GM21360 (cell line): ENCODE data around the gene FZD2.
"Not testable (repeated sequence)": the region's sequence is repeated elsewhere in the genome, so short reads cannot be mapped to it uniquely, and the experiment has no call there.

Source experiments
- ATAC-seq: cut with Tn5 transposase; IDR thresholded peaks from one replicate; pipeline ENCODE4 v1.9.1; 2021; ENCODE audit warnings: mild to moderate bottlenecking, moderate library complexity; ENCODE audit not compliant: unreplicated experiment

Gene FZD2

GRCh38 chr17:44546671-44547606 is 10.3 kb upstream of the FZD2 start:
- no peak for ATAC-seq

DNA sequence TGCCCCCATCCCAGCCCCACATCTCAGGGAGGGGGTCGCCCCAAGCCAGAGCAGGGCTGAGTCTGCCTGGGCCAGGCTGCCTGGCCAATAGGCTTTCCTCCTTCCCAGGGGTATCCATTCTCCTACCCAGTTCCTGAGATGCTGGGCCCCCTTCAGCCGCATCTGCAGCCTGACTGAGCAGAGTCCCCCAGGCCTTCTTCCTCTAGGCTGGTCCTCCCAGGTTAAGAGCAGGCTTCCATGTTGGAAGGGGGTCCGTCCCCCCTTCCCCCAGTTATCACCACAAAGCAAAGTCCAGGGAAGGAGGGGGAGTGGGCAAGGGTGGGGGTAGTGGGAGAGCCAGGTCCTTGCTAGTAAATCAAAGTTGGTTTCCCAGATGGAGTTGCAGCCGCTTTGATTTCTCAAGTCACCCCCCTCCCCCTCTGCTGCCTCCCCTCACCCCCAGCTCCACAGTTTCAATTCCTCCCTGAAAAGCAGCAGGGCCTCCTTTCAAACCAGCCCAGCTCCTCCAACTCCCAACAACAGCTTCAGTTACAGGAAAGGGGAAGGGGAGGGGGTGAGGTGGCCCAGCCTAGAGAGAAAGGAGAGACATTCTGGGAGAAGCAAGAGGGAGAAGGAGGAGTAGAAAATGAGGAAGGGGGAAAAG is 9.5 kb upstream of the FZD2 start:
- no peak for ATAC-seq

DNA sequence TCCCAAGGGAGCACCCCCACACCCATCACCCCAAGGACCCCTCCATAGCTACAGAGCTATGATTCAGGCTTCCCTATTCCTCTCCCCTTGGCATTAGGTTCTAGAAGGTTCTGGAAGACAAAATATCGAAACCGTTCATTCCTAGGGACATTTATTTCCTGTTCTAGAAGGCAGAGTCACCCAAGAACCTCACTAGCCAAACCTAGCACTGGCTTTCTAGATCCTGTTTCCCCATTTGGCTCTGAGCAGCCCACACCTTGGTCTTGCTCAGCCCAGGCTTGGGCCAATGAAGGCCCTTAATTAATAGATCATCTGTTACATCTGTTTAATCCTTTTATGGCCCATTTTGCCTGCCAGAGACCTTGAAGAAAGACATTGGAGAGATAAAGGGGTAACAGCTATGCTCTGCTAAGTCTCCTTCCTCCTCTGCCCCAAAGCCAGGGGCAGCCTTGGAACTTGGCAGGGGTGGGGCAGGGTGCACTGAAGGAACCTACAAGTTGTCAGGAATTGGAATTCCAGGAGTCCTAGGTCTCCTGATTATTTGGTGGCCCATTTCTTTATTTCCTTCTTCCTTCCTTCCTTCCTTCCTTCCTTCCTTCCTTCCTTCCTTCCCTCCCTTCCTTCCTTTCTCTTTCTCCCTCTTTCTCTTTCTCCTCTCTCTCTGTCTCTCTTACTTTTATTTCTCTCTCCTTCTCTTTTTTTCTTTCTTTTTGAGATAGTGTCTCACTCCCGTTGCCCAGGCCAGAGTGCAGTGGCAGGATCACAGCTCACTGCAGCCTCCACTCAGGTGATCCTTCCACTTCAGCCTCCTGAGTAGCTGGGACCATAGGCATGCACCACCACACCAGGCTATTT is 8.7 kb upstream of the FZD2 start:
- ATAC-seq, result no peak

- no peak for ATAC-seq
Measured at GRCh38 chr17:44549686-44550085, 7.6 kb upstream of the FZD2 start.

DNA sequence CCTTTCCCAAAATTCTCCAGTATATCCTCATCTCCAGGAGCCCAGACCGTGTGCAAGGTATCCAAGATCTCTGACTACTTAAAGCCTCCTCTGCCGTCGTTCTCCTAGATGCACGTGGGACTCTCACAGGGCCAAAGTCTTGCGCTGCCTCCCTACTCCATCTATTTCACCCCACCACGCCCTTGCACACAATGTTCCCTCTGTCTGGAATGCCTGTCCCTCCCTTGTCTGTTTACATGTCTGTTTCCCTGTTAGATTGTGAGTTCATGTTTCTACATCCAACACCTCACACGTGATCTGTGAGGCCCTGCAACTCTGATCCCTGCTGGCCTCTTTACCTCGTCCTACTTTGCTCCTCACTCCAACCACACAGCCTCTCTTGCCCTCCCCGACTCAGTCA is 4.9 kb upstream of the FZD2 start:
- ATAC-seq, result no peak

- ATAC-seq, result no peak
Measured at GRCh38 chr17:44555099-44555498, 2.2 kb upstream of the FZD2 start.

- no peak for ATAC-seq
Measured at GRCh38 chr17:44556166-44556831, 985 bp upstream of the FZD2 start.

DNA sequence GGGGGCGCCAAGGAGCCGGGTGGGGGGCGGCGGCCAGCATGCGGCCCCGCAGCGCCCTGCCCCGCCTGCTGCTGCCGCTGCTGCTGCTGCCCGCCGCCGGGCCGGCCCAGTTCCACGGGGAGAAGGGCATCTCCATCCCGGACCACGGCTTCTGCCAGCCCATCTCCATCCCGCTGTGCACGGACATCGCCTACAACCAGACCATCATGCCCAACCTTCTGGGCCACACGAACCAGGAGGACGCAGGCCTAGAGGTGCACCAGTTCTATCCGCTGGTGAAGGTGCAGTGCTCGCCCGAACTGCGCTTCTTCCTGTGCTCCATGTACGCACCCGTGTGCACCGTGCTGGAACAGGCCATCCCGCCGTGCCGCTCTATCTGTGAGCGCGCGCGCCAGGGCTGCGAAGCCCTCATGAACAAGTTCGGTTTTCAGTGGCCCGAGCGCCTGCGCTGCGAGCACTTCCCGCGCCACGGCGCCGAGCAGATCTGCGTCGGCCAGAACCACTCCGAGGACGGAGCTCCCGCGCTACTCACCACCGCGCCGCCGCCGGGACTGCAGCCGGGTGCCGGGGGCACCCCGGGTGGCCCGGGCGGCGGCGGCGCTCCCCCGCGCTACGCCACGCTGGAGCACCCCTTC is 484 bp downstream of the FZD2 start:
- ATAC-seq, result no peak

DNA sequence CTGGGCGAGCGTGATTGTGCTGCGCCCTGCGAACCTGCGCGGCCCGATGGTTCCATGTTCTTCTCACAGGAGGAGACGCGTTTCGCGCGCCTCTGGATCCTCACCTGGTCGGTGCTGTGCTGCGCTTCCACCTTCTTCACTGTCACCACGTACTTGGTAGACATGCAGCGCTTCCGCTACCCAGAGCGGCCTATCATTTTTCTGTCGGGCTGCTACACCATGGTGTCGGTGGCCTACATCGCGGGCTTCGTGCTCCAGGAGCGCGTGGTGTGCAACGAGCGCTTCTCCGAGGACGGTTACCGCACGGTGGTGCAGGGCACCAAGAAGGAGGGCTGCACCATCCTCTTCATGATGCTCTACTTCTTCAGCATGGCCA is 1.0 kb downstream of the FZD2 start:
- ATAC-seq, result no peak

DNA sequence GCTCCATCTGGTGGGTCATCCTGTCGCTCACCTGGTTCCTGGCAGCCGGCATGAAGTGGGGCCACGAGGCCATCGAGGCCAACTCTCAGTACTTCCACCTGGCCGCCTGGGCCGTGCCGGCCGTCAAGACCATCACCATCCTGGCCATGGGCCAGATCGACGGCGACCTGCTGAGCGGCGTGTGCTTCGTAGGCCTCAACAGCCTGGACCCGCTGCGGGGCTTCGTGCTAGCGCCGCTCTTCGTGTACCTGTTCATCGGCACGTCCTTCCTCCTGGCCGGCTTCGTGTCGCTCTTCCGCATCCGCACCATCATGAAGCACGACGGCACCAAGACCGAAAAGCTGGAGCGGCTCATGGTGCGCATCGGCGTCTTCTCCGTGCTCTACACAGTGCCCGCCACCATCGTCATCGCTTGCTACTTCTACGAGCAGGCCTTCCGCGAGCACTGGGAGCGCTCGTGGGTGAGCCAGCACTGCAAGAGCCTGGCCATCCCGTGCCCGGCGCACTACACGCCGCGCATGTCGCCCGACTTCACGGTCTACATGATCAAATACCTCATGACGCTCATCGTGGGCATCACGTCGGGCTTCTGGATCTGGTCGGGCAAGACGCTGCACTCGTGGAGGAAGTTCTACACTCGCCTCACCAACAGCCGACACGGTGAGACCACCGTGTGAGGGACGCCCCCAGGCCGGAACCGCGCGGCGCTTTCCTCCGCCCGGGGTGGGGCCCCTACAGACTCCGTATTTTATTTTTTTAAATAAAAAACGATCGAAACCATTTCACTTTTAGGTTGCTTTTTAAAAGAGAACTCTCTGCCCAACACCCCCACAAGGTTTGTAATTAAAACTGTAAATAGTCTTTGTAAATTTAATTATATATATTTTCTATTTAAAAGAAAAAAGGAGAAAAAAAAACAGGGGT is 1.7 kb downstream of the FZD2 start:
- no peak for ATAC-seq

DNA sequence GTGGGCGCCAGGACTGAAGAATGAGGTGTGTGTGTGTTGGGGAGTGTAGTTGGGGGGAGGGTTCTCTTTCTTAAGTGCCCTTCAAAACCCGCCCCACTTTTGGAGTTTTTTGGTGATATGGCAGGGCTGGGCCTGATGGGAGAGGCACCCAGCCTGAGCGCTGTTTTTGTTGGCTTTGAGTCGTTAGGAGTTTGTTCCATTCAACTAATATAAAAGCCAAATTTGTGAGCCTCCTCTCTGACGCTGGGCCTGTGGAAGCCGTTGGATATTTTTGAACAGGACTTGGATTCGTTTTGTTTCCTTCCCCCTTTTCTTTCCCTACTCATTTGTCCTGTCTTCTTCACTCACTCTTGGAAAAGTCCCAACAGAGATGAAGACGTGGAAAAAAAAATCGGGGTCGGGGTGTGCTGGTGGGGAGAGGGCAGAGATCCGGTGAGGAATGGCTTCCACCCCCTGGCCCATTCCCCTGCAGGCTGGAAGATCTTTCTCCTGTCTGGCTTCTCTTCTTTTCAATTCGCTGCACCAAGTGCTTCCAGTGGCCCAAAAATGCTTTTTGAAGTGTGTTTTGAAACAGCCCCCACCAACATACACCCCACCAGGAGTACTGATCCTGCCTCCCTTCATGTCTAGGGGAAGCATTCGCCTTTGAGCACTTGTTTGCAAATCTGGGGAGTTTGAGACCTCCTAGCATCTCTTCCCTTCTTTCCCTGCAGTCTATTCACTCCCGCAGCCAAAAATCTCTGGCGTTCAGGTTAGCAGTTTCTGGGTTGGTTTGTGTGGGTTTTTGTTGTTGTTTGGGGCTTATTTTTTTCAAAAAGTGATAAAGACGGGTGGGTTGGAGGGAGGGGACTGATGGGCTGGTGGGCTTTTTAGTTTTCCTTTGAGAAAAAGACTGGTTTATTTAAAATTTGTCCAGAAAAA is 2.6 kb downstream of the FZD2 start:
- no peak for ATAC-seq

DNA sequence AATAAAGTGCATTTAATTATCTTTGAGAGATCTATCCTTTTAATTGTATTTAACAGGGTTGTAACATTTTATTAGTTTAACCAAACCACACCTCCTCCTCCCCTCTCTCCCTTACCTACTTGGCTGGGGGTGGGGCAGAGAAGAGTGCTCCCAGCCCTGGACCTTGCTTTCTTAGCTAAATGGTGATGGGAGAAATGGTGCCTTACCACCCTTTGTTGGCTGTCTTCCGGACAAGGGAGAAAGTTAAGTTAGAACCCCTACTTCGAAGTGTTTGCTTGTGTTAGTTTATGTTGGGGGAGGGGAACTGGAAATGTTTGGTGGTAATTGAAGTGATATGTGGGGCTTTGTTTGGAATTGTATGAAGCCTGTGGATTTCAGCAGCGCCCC is 3.9 kb downstream of the FZD2 start:
- no peak for ATAC-seq

DNA sequence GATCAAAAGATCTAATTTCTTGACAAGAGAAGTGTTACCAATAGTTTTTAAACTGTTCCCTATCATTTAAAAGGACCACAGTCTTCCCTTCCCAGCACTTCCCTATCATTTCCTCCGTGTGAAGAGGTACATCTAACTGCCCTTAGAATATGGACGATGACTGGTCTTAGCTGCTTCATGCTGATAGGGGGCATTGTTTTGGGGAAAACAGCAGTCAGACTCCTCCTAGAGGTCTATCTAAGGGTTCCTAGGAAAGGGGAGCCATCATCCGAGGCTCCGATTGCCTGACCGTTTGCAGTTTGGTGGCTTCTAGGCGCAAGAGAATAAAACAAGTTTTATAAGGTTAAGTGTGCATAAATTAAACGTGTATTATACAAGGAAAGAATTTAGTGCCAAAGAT is 7.1 kb downstream of the FZD2 start:
- no peak for ATAC-seq

GRCh38 chr17:44565866-44566443 is 8.7 kb downstream of the FZD2 start:
- no peak for ATAC-seq

- ATAC-seq, result not testable (repeated sequence)
Measured at GRCh38 chr17:44568311-44568944, 11.1 kb downstream of the FZD2 start.

- no peak for ATAC-seq
Measured at GRCh38 chr17:44568945-44569858, 11.9 kb downstream of the FZD2 start.
